ENCODE results near the gene CNTN1.

GRCh38 chr12:40718878-40719372, 26.7 kb downstream of the CNTN1 start:
- TF ChIP-seq POLR2AphosphoS5 (IDR thresholded peaks at IDR 0.05): no peak
- no peak for TF ChIP-seq CTCF (IDR thresholded peaks at IDR 0.05 in 8 of 11, conservative IDR thresholded peaks at IDR 0.05 in 3 of 11)
